Epithelial cell of proximal tubule (primary cell): ENCODE results near the gene AKR1B15. TPM values are rescaled to one million over a fixed set of nuclear protein-coding genes. Genes with fewer than 3 reads are reported as not detected.

ENCODE experiments used
- DNase-seq: peaks from one replicate; pipeline ENCODE4 v3.0.0-alpha.2; 2011; ENCODE audit warnings: low read depth
- H3K4me3 ChIP-seq: 2 replicates; pipeline ENCODE4 v1.5.1; 2011; ENCODE audit warnings: low read depth, mild to moderate bottlenecking, low read length
- CTCF ChIP-seq: conservative IDR thresholded peaks from 2 replicates; pipeline ENCODE4 v1.5.1; 2012; ENCODE audit warnings: low read depth, mild to moderate bottlenecking, low read length
- total RNA-seq: library from RNA; depleted of rRNA; stranded (reverse); fragments of >200 nt; gene quantifications from 2 replicates; pipeline ENCODE4 v1.2.3, GENCODE V29; 2015

The AKR1B15 gene
- total RNA-seq, 1 donor from 2014 or later, result not detected

- no peak for DNase-seq
- TF ChIP-seq CTCF, result no peak
- H3K4me3 ChIP-seq, result no peak overlapping the region
Measured at GRCh38 chr7:134627109-134627774, 78.3 kb downstream of the AKR1B15 start.

GRCh38 chr7:134627775-134628153, 78.9 kb downstream of the AKR1B15 start:
- TF ChIP-seq CTCF, result no peak
- DNase-seq, result no peak
- H3K4me3 ChIP-seq, result no peak overlapping the region

- DNase-seq, result no peak
- no peak overlapping the region for H3K4me3 ChIP-seq
- TF ChIP-seq CTCF, result no peak
Measured at GRCh38 chr7:134629445-134629844, 80.5 kb downstream of the AKR1B15 start.

Other genes starting within 250 kb of the AKR1B15 start
- 9.2 and 11.9 TPM in 2 replicates for gene SLC35B4, start 232.2 kb upstream of the AKR1B15 start, total RNA-seq
- gene AKR1B1, start 90.0 kb upstream of the AKR1B15 start, total RNA-seq, result 134 and 277 TPM in 2 replicates
- gene AKR1B10, start 21.5 kb upstream of the AKR1B15 start, total RNA-seq, result not detected in 2 replicates
- gene BPGM, start 97.7 kb downstream of the AKR1B15 start, total RNA-seq, result 24.7 and 42.8 TPM in 2 replicates
- gene CALD1, start 230.5 kb downstream of the AKR1B15 start, total RNA-seq, result 140 and 141 TPM in 2 replicates